GM11168 (cell line): ENCODE measurements around the gene KIR2DL4.
"Not testable (repeated sequence)": the region's sequence is repeated elsewhere in the genome, so short reads cannot be mapped to it uniquely, and the experiment has no call there.

ENCODE experiments used
- in situ Hi-C: fragments of 300-500 bp; cut with MboI; formaldehyde crosslinking; loops from one replicate; pipeline ENCODE4 v1.12.0; 2022; ENCODE audit warnings: low sequenced_read_pairs; ENCODE audit not compliant: unreplicated experiment

KIR2DL4 gene

DNA sequence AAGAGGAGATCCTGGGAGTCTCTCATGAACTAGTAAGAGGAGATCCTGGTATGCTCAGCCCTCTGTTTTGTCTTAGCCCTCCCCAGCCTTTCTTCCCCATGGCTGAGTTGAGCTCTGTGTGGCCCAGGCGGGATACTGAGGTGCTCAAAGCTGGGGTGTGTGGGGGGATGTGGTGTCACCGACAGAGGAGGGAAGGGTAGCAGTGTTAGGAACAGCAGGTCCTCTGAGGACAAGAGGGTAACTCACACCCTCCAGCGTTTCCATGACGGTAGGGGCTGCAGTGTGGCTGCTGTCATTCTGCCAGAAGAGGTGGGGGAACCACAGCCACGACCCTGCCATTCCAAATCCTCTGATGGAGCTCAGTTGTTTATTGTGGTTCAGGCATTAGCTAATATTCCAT is 691 bp downstream of the KIR2DL4 start:
- in situ Hi-C loops: no loop called here

DNA sequence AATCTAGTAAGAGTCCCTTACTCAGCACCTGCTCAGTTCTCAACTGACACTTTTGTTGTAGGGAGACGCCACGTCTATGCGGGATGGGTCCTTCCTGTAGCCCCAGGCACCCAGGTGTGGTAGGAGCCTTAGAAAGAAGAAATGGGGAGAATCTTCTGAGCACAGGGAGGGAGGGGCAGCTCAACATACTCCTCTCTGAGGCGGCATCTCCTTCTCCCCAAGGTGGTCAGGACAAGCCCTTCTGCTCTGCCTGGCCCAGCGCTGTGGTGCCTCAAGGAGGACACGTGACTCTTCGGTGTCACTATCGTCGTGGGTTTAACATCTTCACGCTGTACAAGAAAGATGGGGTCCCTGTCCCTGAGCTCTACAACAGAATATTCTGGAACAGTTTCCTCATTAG is 1.2 kb downstream of the KIR2DL4 start:
- in situ Hi-C loops: no loop called here

DNA sequence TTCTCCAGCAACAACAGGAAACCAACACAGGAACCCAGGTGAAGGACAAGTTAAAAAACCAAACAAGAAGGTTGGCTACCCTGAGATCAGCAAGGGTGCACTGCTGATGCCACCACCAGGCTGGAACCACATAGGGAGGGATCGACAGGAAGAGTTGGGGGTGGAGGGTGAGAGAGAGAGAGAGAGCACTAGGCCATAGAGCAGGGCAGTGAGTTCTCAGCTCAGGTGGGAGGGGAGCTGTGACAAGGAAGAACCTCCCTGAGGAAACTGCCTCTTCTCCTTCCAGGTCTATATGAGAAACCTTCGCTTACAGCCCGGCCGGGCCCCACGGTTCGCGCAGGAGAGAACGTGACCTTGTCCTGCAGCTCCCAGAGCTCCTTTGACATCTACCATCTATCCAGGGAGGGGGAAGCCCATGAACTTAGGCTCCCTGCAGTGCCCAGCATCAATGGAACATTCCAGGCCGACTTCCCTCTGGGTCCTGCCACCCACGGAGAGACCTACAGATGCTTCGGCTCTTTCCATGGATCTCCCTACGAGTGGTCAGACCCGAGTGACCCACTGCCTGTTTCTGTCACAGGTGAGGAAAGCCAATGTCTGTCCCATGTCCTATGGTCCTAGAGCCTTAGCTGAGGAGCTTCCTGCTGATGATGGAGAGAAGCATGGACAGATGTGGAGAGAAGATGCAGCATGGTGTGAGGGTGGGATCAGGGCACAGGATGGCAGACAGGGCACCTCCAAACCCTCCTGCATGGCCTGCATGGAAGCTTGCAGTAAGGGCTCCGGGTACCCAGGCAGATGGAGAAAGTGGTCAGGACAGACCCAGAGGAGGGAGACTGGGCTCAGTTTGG is 2.5 kb downstream of the KIR2DL4 start:
- in situ Hi-C loops: no loop called here

DNA sequence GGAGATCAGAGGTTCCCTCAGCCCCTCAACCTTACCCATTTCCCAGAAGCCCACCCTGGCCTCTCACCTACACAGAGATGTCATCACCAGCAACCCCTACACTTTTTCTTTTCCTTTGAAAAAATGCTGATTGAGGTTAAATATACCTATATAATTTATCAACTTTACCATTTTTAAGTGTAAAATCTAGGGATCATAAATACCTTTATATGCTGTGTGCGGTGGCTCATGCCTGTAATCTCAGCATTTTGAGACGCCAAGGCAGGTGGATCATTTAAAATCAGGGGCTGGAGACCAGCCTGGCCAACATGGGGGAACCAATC is 3.1 kb downstream of the KIR2DL4 start:
- in situ Hi-C loops: no loop called here

DNA sequence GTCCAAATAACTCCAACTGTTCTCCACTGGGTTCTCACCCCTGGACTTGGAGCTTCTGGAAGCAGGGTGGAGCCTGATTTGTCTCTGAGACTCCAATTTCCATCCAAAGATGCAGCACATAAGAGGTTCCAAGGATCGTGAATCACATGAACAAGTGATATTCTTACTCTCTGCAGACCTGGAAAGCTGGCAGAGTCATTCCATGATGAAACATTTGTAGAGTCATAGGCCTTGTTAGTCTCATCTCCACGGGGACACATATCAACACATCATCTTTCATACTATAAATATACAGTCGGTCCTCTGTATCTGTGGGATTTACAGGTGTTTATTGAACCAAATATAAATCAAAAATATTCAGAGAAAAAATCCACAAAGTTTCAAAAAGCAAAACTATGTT is 11.2 kb downstream of the KIR2DL4 start:
- in situ Hi-C loops: not testable (repeated sequence)

DNA sequence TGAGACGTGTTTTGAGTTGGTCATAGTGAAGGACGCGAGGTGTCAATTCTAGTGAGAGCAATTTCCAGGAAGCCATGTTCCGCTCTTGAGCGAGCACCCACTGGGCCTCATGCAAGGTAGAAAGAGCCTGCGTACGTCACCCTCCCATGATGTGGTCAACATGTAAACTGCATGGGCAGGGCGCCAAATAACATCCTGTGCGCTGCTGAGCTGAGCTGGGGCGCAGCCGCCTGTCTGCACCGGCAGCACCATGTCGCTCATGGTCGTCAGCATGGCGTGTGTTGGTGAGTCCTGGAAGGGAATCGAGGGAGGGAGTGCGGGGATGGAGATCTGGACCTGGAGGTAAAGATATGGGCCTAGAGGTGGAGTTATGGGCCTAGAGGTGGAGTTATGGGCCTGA is 12.8 kb downstream of the KIR2DL4 start, which contains the start of gene KIR3DL1:
TSS of gene KIR3DL1 (plus strand) at position 218 of the 400 bp plus-strand sequence.
- in situ Hi-C loops: not testable (repeated sequence)

DNA sequence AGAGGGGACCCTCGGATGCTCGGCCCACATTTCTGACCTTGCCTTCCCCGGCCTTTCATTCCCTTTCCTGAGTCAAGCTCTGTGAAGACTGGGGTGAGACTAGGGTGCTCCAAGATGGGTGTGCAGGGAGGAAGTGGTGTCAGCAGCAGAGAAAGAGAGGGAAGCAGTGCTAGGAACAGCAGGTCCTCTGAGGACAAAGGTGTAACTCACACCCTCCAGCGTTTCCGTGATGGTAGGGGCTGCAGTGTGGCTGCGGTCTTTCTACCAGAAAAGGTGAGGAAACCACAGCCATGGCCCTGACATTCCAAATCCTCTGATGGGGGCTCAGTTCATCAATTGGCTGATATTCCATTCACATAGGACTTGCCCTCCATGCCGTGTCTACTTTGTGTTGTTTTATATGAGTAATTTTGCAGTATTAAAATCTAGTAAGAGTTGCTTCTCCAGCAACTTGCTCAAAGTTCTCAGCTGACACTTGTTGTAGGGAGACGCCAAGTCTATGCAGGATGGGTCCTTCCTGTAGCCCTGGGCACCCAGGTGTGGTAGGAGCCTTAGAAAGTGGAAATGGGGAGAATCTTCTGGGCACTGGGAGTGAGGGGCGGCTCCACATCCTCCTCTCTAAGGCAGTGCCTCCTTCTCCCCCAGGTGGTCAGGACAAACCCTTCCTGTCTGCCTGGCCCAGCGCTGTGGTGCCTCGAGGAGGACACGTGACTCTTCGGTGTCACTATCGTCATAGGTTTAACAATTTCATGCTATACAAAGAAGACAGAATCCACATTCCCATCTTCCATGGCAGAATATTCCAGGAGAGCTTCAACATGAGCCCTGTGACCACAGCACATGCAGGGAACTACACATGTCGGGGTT is 14.5 kb downstream of the KIR2DL4 start:
- in situ Hi-C loops: no loop called here

DNA sequence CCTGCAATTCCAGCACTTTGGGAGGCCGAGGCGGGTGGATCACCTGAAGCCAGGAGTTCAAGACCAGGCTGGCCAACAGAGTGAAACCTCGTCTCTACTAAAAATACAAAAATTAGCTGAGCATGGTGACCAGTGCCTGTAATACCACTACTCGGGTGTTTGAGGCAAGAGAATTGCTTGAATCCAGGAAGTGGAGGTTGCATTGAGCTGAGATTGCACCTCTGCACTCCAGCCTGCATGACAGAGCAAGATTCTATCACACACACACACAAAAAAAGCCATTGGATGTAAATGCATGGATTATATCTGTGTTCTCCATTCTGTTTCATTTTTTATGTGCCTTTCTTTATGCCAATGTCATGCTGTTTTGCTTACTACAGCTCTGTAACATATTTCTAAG is 21.0 kb downstream of the KIR2DL4 start:
- in situ Hi-C loops: not testable (repeated sequence)

DNA sequence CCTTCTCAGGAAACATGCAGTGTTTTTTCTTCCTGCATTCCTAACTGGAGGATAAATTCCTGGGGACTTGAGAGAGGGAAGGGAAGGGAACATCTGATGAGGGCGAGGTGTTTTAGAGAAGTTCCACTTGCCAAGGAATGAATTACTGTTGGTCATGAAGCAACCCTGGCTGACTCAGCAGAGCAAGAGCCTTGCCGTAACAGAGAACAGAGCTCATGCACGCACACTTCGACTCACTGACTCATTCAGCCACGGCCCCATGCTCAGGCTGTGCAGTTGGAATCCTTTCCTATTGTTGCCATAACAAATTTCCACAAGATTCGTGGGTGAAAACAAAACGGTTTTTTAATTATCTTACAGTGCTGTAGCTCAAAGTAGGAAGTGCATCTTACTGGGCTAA is 21.9 kb downstream of the KIR2DL4 start:
- in situ Hi-C loops: loop anchor here (25.0 kb wide), 1 partner anchor 88 kb away; the partner anchor contains the start of gene KIR2DL3

DNA sequence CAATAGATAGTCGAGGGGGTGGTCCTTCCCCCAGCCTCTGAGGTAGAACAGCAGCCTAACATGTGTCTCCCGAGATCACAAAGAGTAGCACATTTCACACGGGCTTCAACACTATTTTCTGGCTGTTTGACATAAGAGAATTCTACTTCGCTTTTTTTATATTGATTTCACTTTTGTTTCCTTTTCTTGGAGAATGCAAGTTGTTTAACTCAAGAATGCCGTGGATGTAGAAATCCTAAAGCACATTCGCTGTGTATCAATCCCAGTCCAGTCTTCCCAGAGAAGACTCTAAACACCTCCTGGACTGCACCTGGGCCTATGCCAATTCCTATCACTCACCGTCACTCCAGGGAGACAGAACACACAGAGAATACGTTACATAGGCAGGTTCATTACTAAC is 24.7 kb downstream of the KIR2DL4 start:
- in situ Hi-C loops: loop anchor here (25.0 kb wide), 1 partner anchor 91 kb away; the partner anchor contains the start of gene KIR2DL3

DNA sequence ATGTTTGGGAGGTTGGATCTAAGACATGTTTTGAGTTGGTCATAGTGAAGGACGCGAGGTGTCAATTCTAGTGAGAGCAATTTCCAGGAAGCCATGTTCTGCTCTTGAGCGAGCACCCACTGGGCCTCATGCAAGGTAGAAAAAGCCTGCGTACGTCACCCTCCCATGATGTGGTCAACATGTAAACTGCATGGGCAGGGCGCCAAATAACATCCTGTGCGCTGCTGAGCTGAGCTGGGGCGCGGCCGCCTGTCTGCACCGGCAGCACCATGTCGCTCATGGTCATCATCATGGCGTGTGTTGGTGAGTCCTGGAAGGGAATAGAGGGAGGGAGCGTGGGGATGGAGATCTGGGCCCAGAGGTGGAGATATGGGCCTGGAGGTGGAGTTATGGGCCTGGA is 29.1 kb downstream of the KIR2DL4 start, which contains the start of gene KIR2DS4:
TSS of gene KIR2DS4 (plus strand) at position 181 of the 400 bp plus-strand sequence.
- in situ Hi-C loops: loop anchor here (25.0 kb wide), 1 partner anchor 95 kb away; the partner anchor contains the start of gene KIR2DL3

DNA sequence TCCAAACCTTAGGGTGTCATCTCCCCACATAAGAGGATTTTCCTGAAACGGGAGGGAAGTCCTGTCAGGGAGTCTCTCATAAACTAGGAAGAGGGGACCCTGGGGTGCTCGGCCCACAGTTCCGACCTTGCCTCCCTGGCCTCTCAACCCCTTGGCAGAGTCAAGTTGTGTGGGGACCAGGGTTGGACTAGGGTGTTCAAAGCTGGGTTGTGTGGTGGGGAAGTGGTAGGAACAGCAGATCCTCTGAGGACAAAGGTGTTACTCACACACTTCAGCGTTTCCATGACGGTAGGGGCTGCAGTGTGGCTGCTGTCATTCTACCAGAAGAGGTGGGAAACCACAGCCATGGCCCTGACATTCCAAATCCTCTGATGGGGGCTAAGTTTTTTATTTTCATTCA is 31.7 kb downstream of the KIR2DL4 start:
- in situ Hi-C loops: loop anchor here (25.0 kb wide), 1 partner anchor 98 kb away; the partner anchor contains the start of gene KIR2DL3

DNA sequence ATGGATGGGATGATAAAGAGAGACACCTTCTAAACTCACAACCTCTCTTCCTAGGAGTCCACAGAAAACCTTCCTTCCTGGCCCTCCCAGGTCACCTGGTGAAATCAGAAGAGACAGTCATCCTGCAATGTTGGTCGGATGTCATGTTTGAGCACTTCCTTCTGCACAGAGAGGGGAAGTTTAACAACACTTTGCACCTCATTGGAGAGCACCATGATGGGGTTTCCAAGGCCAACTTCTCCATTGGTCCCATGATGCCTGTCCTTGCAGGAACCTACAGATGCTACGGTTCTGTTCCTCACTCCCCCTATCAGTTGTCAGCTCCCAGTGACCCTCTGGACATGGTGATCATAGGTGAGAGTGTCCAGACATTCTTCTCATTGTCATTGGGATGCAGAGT is 34.1 kb downstream of the KIR2DL4 start:
- in situ Hi-C loops: loop anchor here (25.0 kb wide), 1 partner anchor 100 kb away; the partner anchor contains the start of gene KIR2DL3

DNA sequence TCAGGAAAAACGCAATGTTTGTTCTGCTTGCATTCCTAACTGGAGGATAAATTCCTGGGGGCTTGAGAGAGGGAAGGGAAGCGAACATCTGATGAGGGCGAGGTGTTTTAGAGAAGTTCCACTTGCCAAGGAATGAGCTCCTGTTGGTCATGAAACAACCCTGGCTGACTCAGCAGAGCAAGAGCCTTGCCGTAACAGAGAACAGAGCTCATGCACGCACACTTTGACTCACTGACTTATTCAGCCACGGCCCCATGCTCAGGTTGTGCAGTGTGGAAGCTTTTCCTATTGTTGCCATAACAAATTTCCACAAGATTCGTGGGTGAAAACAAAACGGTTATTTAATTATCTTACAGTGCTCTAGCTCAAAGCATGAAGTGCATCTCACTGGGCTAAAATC is 39.8 kb downstream of the KIR2DL4 start:
- in situ Hi-C loops: loop anchor here (25.0 kb wide), 1 partner anchor 106 kb away; the partner anchor contains the start of gene KIR2DL3

DNA sequence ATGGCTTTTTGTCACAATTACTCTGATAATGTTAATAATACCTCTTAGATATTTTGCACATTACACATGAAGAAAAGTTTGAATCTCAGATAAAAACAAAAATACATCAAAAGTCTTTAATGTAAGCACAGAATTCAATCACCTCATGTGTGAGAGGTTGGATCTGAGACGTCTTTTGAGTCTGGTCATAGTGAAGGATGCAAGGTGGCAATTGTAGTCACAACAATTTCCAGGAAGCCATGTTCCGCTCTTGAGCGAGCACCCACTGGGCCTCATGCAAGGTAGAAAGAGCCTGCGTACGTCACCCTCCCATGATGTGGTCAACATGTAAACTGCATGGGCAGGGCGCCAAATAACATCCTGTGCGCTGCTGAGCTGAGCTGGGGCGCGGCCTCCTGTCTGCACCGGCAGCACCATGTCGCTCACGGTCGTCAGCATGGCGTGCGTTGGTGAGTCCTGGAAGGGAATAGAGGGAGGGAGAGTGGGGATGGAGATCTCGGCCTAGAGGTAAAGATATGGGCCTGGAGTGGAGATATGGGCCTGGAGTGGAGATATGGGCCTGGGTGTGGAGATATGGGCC is 46.7 kb downstream of the KIR2DL4 start, which contains the start of gene KIR3DL2:
TSS of gene KIR3DL2 (plus strand) at position 383 of the 580 bp plus-strand sequence. CDS start at position 416, 33 bp downstream.
- in situ Hi-C loops: not testable (repeated sequence)

DNA sequence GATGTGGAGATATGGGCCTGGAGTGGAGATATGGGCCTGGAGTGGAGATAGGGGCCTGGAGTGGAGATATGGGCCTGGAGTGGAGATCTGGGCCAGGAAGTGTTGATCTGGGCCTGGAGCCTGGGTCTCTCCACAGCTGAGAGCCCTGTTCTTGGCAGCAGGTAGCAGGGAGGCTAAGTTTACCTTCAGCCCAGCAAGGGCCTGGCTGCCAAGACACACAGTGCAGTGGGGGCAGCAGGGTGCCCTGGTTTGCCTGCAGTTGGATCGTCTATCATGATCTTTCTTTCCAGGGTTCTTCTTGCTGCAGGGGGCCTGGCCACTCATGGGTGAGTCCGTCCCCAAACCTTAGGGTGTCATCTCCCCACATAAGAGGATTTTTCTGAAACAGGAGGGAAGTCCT is 47.5 kb downstream of the KIR2DL4 start:
- in situ Hi-C loops: no loop called here

DNA sequence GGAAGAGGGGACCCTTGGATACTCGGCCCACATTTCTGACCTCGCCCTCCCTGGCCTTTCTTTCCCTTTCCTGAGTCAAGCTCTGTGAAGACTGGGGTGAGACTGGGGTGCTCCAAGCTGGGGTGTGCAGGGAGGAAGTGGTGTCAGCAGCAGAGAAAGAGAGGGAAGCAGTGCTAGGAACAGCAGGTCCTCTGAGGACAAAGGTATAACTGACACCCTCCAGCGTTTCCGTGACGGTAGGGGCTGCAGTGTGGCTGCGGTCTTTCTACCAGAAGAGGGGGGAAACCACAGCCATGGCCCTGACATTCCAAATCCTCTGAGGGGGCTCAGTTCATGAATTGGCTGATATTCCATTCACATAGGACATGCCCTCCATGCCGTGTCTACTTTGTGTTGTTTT is 47.9 kb downstream of the KIR2DL4 start:
- in situ Hi-C loops: no loop called here

DNA sequence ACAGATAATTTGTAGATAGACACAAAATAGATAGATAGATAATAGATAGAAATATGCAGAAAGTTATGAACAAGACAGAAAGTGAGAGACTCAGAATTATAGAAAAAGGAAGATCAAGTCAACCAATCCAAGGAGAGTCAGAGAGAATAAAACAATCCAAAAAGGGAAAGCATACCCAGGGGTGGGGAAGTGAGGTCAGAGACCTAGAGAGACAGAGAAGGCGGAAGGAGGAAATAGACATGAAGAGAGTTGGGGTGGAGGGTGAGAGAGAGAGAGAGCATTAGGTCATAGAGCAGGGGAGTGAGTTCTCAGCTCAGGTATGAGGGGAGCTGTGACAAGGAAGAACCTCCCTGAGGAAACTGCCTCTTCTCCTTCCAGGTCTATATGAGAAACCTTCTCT is 51.8 kb downstream of the KIR2DL4 start:
- in situ Hi-C loops: not testable (repeated sequence)

DNA sequence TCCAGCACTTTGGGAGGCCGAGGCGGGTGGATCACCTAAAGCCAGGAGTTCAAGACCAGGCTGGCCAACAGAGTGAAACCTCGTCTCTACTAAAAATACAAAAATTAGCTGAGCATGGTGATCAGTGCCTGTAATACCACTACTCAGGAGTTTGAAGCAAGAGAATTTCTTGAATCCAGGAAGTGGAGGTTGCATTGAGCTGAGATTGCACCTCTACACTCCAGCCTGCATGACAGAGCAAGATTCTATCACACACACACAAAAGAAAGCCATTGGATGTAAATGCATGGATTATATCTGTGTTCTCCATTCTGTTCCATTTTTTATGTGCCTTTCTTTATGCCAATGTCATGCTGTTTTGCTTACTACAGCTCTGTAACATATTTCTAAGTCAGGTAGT is 55.1 kb downstream of the KIR2DL4 start:
- in situ Hi-C loops: not testable (repeated sequence)

DNA sequence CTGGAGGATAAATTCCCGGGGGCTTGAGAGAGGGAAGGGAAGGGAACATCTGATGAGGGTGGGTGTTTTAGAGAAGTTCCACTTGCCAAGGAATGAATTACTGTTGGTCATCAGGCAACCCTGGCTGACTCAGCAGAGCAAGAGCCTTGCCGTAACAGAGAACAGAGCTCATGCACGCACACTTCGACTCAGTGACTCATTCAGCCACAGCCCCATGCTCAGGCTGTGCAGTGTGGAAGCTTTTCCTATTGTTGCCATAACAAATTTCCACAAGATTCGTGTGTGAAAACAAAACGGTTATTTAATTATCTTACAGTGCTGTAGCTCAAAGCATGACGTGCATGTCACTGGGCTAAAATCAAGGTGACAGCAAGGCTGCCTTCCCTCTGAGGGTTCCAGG is 56.0 kb downstream of the KIR2DL4 start:
- in situ Hi-C loops: not testable (repeated sequence)
